HepG2 (cell line): ENCODE results near the gene LRRC3. TPM values are rescaled to one million over a fixed set of nuclear protein-coding genes. Genes with fewer than 3 reads are reported as not detected.

Source experiments
- ATAC-seq: fragments of 200-7000 bp; cut with Tn5 transposase; 3 replicates; pipeline ENCODE4 v1.9.1; 2020; ENCODE audit warnings: mild to moderate bottlenecking, moderate library complexity
- BruUV-seq: library from RNA; stranded (reverse); fragments of 400-500 nt; replicated peaks from 2 replicates; lab custom pipeline; 2021; lab: Mats Ljungman, UMichigan
- CTCF ChIA-PET: fragments of 300-600 bp; formaldehyde crosslinking; extraction: SDS; loops from one replicate; lab custom pipeline; 2021; ENCODE audit warnings: low total read pairs, inconsistent platforms, low intra/inter-chr PET ratio; lab: Yijun Ruan, JAX
- POLR2A ChIA-PET: fragments of 350-600 bp; sonication (Branson Sonifier 250); formaldehyde crosslinking; loops from one replicate; lab custom pipeline; 2020; ENCODE audit warnings: antibody characterized with exemption, inconsistent platforms; lab: Yijun Ruan, JAX
- DNase-seq: peaks from one replicate; pipeline ENCODE4 v3.0.0-alpha.2; 2015; ENCODE audit warnings: low spot score
- FAIRE-seq: peaks from 3 replicates; lab custom pipeline; 2011; peaks lifted over from hg19 to GRCh38; lab: Jason Lieb, UNC
- H2AFZ ChIP-seq: one replicate; pipeline ENCODE4 v1.6.1; 2011; ENCODE audit warnings: low read length, inconsistent platforms
- H3K27ac ChIP-seq: fragments of 300-600 bp; 3 replicates; pipeline ENCODE4 v1.8.0; 2011; ENCODE audit warnings: mixed run types, mild to moderate bottlenecking, mixed read lengths, low read length, inconsistent platforms; ENCODE audit not compliant: insufficient read depth; ENCODE audit errors: extremely low read length
- H3K27me3 ChIP-seq, 2 experiments: fragments of 200-600 bp in 1 of 2; 2 replicates in 1 of 2; 3 replicates in 1 of 2; pipeline versions ENCODE4 v1.6.0 to v1.8.0; 2011; ENCODE audit warnings: low read length in 2 of 2, mild to moderate bottlenecking in 2 of 2, moderate library complexity in 2 of 2, inconsistent platforms in 1 of 2; ENCODE audit not compliant: insufficient read depth in 2 of 2, control insufficient read depth in 1 of 2
- H3K36me3 ChIP-seq, 2 experiments: fragments of 200-600 bp in 1 of 2; replicated peaks in 1 of 2; 2 replicates in 1 of 2; 3 replicates in 1 of 2; pipeline versions ENCODE4 v1.5.1 to v1.8.0; 2011; ENCODE audit warnings: low read length in 2 of 2, inconsistent platforms in 1 of 2; ENCODE audit not compliant: insufficient read depth in 2 of 2, control insufficient read depth in 1 of 2
- H3K4me1 ChIP-seq: 2 replicates; pipeline ENCODE4 v1.5.1; 2012; ENCODE audit warnings: low read length, inconsistent platforms; ENCODE audit not compliant: insufficient read depth
- H3K4me2 ChIP-seq: 2 replicates; pipeline ENCODE4 v1.6.0; 2011; ENCODE audit warnings: low read depth, low read length, inconsistent platforms
- H3K4me3 ChIP-seq, 3 experiments: fragments of 200-600 bp in 1 of 3; sonication (generic), shearing (Covaris generic) in 1 of 3; replicated peaks in 1 of 3; 2 replicates each; pipeline ENCODE4 v1.5.1; 2011 to 2016; ENCODE audit warnings: low read length in 3 of 3, inconsistent platforms in 2 of 3, low read depth in 2 of 3, mild to moderate bottlenecking in 2 of 3, control low read depth in 1 of 3, mixed read lengths in 1 of 3; ENCODE audit not compliant: insufficient read depth in 1 of 3
- H3K79me2 ChIP-seq: one replicate; pipeline ENCODE4 v1.6.1; 2011; ENCODE audit warnings: low read length, inconsistent platforms; ENCODE audit not compliant: insufficient read depth
- H3K9ac ChIP-seq: 2 replicates; pipeline ENCODE4 v1.6.0; 2011; ENCODE audit warnings: mild to moderate bottlenecking, low read depth, low read length, inconsistent platforms; ENCODE audit not compliant: insufficient read depth
- H3K9me3 ChIP-seq: 2 replicates; pipeline ENCODE4 v1.5.1; 2012; ENCODE audit warnings: mild to moderate bottlenecking, low read length
- H4K20me1 ChIP-seq: 2 replicates; pipeline ENCODE4 v1.6.0; 2011; ENCODE audit warnings: inconsistent platforms, mild to moderate bottlenecking, low read length, moderate library complexity; ENCODE audit not compliant: insufficient read depth
- AGO1 ChIP-seq: fragments of 200-400 bp; formaldehyde crosslinking; IDR thresholded peaks from 2 replicates; pipeline ENCODE4 v1.6.1; 2017; ENCODE audit warnings: mild to moderate bottlenecking, low read depth, low read length, moderate library complexity; ENCODE audit not compliant: poor library complexity, severe bottlenecking
- CBX2 ChIP-seq, 2 experiments: fragments of 200-600 bp in 1 of 2; sonication (generic); formaldehyde crosslinking in 1 of 2; IDR thresholded peaks; 2 replicates each; pipeline versions ENCODE4 v1.7.0 to v1.8.1; 2018 to 2022; ENCODE audit warnings: low read depth in 2 of 2, low read length in 1 of 2, mild to moderate bottlenecking in 1 of 2, missing genetic modification reagents in 1 of 2
- TCF7L2 ChIP-seq: IDR thresholded peaks from 2 replicates; pipeline ENCODE4 v1.6.1; 2011; ENCODE audit warnings: mild to moderate bottlenecking, low read depth, low read length, moderate library complexity
- WGBS: methylation state at CpG from one replicate; pipeline ENCODE4 v1.1.6; 2017; ENCODE audit warnings: low lambda C conversion rate; 5-methylcytosine and 5-hydroxymethylcytosine counted together
- in situ Hi-C: cut with HindIII; loops from 2 replicates; pipeline ENCODE4 v1.10.0; 2017; ENCODE audit warnings: low pct_unique_long_range_greater_than_20kb; ENCODE audit not compliant: extremely low pct_ligation_motif_present
- intact Hi-C: fragments of 100-400 bp; cut with micrococcal nuclease; formaldehyde crosslinking; loops from one replicate; pipeline ENCODE4 v1.10.0; 2022; ENCODE audit not compliant: unreplicated experiment
- polyA plus RNA-seq, 8 experiments: library from polyadenylated mRNA; depleted of rRNA in 3 of 8; stranded (reverse) in 7 of 8; unstranded in 1 of 8; fragments of >200 nt; fragmentation: Illumina TruSeq in 4 of 8; extraction: Trizol in 4 of 8; gene quantifications; 2 replicates each; pipeline versions ENCODE4 v1.2.1 to v1.2.3, GENCODE V29; 2011 to 2016; ENCODE audit warnings: low read depth in 4 of 8, missing spikeins in 1 of 8, mixed read lengths in 1 of 8; ENCODE audit not compliant: insufficient read depth in 1 of 8
- total RNA-seq, 5 experiments: library from RNA; depleted of rRNA; stranded (reverse); fragments of >200 nt; fragmentation: Illumina TruSeq; extraction: Trizol; gene quantifications; 2 replicates each; pipeline ENCODE4 v1.2.3, GENCODE V29; 2016; ENCODE audit warnings: low read depth in 1 of 5
- TF ChIP-seq, protein P1 (sequence below): sonication (generic); formaldehyde crosslinking; IDR thresholded peaks from 2 replicates; pipeline ENCODE4 v1.4.0; 2020; ENCODE audit warnings: missing genetic modification reagents, borderline replicate concordance

The LRRC3 gene
- total and polyA plus RNA-seq, 2 of the 13 experiments (the other 11 are each of a cell fraction or from before 2014, with no cell fraction given) = 4.8 to 16.5 TPM

DNA sequence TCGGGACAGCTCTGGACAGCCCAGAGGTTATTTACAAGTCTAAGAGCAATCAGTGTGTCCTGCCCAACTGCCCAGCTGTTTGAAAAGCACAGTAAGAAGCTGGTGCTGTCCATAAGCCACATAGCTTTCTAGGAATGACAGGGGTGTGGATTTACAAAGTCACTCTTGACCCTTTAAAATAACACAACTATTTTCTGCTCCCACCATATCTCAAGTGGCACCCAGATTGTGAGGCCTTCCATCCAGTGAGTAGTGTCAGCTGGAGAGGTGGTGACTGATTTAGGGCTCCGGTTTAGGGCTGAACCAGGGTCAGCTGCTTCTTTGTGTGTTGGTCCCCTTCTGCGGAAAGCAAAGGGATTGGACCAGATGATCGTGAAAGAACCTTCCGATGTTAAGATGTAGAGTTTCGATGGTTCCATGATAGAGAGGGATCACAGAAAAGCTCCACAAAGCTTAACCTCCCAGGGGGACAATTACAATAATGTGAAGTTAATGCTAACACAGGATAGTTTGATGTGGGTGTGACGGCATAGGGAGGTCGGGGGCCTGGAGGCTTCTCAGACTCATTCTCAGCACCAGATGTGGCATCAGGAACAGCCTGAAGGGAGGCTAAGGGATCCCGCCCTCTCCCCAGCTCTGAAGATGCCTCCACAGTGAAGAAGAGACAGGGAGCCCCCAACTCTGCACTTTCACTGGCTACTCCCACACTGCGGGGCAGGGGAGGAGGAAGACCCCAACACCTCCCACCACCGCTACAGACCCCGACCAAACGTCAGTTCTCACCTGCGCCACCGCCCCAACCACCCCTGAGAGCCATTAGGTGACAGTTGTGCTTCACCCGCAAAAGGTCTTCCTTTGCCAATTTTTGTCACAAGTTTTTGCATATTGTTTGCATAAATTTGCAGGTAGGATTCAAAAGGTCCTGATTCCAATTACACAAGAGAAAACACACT is 40.6 kb downstream of the LRRC3 start:
- Histone ChIP-seq H2AFZ (no peak overlapping the region), H3K4me3 (no peak overlapping the region), H3K4me1 (peaks cover 37% of the 10 kb centered on the region), H4K20me1 (no peaks in the 10 kb centered on the region), H3K4me2 (no peak overlapping the region), H3K36me3 (peaks cover 2 to 11% of the 10 kb centered on the region in 2 experiments; a peak in 4 of 5 replicates), H3K27ac (no peak overlapping the region), H3K79me2 (no peaks in the 10 kb centered on the region), H3K9ac (no peak overlapping the region), H3K27me3 (no peaks in the 10 kb centered on the region), H3K9me3 (peaks cover 19% of the 10 kb centered on the region)
- no TSS peak for BruUV-seq
- in situ Hi-C loops (no loop called here), intact Hi-C loops (no loop called here)
- no peak for DNase-seq
- TF ChIP-seq TCF7L2 (no peak), AGO1 (peak; percentile 59), CBX2 (IDR thresholded peaks at IDR 0.05; ENCODE audit: low read depth, low read length) (no peak), CBX2 (CRISPR knock-in tag; IDR thresholded peaks at IDR 0.05; ENCODE audit: low read depth) (no peak)
- TF ChIP-seq, protein P1, sequence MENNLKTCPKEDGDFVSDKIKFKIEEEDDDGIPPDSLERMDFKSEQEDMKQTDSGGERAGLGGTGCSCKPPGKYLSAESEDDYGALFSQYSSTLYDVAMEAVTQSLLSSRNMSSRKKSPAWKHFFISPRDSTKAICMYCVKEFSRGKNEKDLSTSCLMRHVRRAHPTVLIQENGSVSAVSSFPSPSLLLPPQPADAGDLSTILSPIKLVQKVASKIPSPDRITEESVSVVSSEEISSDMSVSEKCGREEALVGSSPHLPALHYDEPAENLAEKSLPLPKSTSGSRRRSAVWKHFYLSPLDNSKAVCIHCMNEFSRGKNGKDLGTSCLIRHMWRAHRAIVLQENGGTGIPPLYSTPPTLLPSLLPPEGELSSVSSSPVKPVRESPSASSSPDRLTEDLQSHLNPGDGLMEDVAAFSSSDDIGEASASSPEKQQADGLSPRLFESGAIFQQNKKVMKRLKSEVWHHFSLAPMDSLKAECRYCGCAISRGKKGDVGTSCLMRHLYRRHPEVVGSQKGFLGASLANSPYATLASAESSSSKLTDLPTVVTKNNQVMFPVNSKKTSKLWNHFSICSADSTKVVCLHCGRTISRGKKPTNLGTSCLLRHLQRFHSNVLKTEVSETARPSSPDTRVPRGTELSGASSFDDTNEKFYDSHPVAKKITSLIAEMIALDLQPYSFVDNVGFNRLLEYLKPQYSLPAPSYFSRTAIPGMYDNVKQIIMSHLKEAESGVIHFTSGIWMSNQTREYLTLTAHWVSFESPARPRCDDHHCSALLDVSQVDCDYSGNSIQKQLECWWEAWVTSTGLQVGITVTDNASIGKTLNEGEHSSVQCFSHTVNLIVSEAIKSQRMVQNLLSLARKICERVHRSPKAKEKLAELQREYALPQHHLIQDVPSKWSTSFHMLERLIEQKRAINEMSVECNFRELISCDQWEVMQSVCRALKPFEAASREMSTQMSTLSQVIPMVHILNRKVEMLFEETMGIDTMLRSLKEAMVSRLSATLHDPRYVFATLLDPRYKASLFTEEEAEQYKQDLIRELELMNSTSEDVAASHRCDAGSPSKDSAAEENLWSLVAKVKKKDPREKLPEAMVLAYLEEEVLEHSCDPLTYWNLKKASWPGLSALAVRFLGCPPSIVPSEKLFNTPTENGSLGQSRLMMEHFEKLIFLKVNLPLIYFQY (CRISPR knock-in tag) = no peak
- ChIA-PET POLR2A (interaction anchor here (0.9 to 3.8 kb wide), 4 partner anchors 10 to 21 kb away, joined by 3 to 28 read pairs (median 8); no protein-coding TSS in a partner anchor), CTCF (no interaction called here)
- no peak for ATAC-seq
- WGBS = 97% methylated on average over 15 of the region's 16 CpGs
- no peak for FAIRE-seq
